ENCODE results near the gene LEMD3. TPM values are rescaled to one million over a fixed set of nuclear protein-coding genes. Genes with fewer than 3 reads are reported as not detected.
A peak's percentile ranks its signal among the peaks of the same experiment; 100 is the strongest.
"Not testable (repeated sequence)": the region's sequence is repeated elsewhere in the genome, so short reads cannot be mapped to it uniquely, and the experiment has no call there.

Gene LEMD3
- total RNA-seq, 1 donor from 2014 or later = 38.9 TPM

- Mint-ChIP-seq H3K4me3 (ENCODE audit: low read depth) (peak overlapping the region; percentile 69), H3K9me3 (ENCODE audit: low read depth) (no peaks in the 10 kb centered on the region), H3K4me1 (ENCODE audit: low read depth) (peaks cover 2% of the 10 kb centered on the region), H3K27ac (no peak overlapping the region), H3K27me3 (peaks cover 56% of the 10 kb centered on the region), H3K36me3 (ENCODE audit: insufficient read depth) (no peaks in the 10 kb centered on the region)
- no peak for TF ChIP-seq CTCF (IDR thresholded peaks at IDR 0.05; ENCODE audit: unreplicated experiment)
- DNase-seq (ENCODE audit: low spot score, unreplicated experiment) = no peak
Measured at GRCh38 chr12:65277994-65278575, 108.7 kb downstream of the LEMD3 start.

- Mint-ChIP-seq H3K4me3 (ENCODE audit: low read depth) (peak within 1 kb of the TSS; percentile 69), H3K27ac (no peak within 1 kb of the TSS)
Measured at GRCh38 chr12:65278576-65279368, 109.4 kb downstream of the LEMD3 start, which contains the start of gene MSRB3. Gene MSRB3 (plus strand): TSS chr12:65278683. CDS start chr12:65308580, 29,897 bp downstream.

GRCh38 chr12:65279369-65280112, 110.2 kb downstream of the LEMD3 start:
- no peak overlapping the region for H3K27ac Mint-ChIP-seq
- H3K4me3 Mint-ChIP-seq (ENCODE audit: low read depth) = peak overlapping the region; percentile 61
- H3K4me1 Mint-ChIP-seq (ENCODE audit: low read depth) = peaks cover 2% of the 10 kb centered on the region
- no peak for DNase-seq (ENCODE audit: low spot score, unreplicated experiment)
- TF ChIP-seq CTCF (IDR thresholded peaks at IDR 0.05; ENCODE audit: unreplicated experiment) = no peak
- no peaks in the 10 kb centered on the region for H3K36me3 Mint-ChIP-seq (ENCODE audit: insufficient read depth)
- H3K27me3 Mint-ChIP-seq = peaks cover 55% of the 10 kb centered on the region
- H3K9me3 Mint-ChIP-seq (ENCODE audit: low read depth) = no peaks in the 10 kb centered on the region

More at GRCh38 chr12:65278576-65279368, 109.4 kb downstream of the LEMD3 start, which contains the start of gene MSRB3:
- peaks cover 56% of the 10 kb centered on the region for H3K27me3 Mint-ChIP-seq
- no peaks in the 10 kb centered on the region for H3K36me3 Mint-ChIP-seq (ENCODE audit: insufficient read depth)
- no peaks in the 10 kb centered on the region for H3K9me3 Mint-ChIP-seq (ENCODE audit: low read depth)
- peak; percentile 61 for DNase-seq (ENCODE audit: low spot score, unreplicated experiment)
- H3K4me1 Mint-ChIP-seq (ENCODE audit: low read depth) = peaks cover 2% of the 10 kb centered on the region
- TF ChIP-seq CTCF (IDR thresholded peaks at IDR 0.05; ENCODE audit: unreplicated experiment) = peak; percentile 25

DNA sequence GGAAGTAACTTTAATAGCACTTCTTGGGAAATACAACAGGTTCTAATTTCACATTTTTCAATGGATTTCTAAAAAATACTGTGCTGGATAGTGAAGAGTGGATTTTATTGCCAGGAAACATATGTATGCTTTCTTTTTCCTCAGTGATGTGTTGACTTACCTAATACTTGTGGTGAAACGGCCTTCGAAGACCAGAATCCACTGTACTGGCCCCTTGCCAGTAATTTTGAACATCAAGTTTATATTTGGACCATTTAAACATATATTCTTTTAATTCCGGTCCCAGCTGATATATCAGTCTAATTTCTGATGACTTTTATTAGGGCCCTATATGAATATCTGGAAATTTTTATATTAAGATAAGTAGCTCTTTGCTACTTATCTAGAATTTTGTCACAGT, 110.9 kb downstream of the LEMD3 start:
- TF ChIP-seq CTCF (IDR thresholded peaks at IDR 0.05; ENCODE audit: unreplicated experiment) = no peak
- no peak for DNase-seq (ENCODE audit: low spot score, unreplicated experiment)
- Mint-ChIP-seq H3K27me3 (peaks cover 51% of the 10 kb centered on the region), H3K27ac (no peak overlapping the region), H3K36me3 (ENCODE audit: insufficient read depth) (no peaks in the 10 kb centered on the region), H3K9me3 (ENCODE audit: low read depth) (no peaks in the 10 kb centered on the region), H3K4me3 (ENCODE audit: low read depth) (no peak overlapping the region), H3K4me1 (ENCODE audit: low read depth) (peaks cover 2% of the 10 kb centered on the region)

- Mint-ChIP-seq H3K36me3 (ENCODE audit: insufficient read depth) (no peaks in the 10 kb centered on the region), H3K27ac (no peak overlapping the region), H3K27me3 (peaks cover 36% of the 10 kb centered on the region), H3K4me3 (ENCODE audit: low read depth) (no peak overlapping the region), H3K9me3 (ENCODE audit: low read depth) (no peaks in the 10 kb centered on the region), H3K4me1 (ENCODE audit: low read depth) (peaks cover 7% of the 10 kb centered on the region)
- TF ChIP-seq CTCF (IDR thresholded peaks at IDR 0.05; ENCODE audit: unreplicated experiment) = no peak
- DNase-seq (ENCODE audit: low spot score, unreplicated experiment) = no peak
Measured at GRCh38 chr12:65282840-65283239, 113.5 kb downstream of the LEMD3 start.

- not testable (repeated sequence) for H3K9me3 Mint-ChIP-seq (ENCODE audit: low read depth); H3K36me3 Mint-ChIP-seq (ENCODE audit: insufficient read depth); DNase-seq (ENCODE audit: low spot score, unreplicated experiment); H3K4me1 Mint-ChIP-seq (ENCODE audit: low read depth); H3K27ac Mint-ChIP-seq; H3K4me3 Mint-ChIP-seq (ENCODE audit: low read depth)
- H3K27me3 Mint-ChIP-seq = peaks cover 20% of the 10 kb centered on the region
Measured at GRCh38 chr12:65285532-65285931, 116.1 kb downstream of the LEMD3 start.

Measured in progenitor cell of endocrine pancreas (in vitro differentiated cells).